MV-4-11 (cell line): ENCODE data around the gene POLD3.

Experiments used
- DNase-seq: peaks from one replicate; lab custom pipeline; 2025; lab: John Stamatoyannopoulos, UW

The POLD3 gene

GRCh38 chr11:74581954-74582547, 10.3 kb upstream of the POLD3 start:
- DNase-seq, result no peak

- DNase-seq, result no peak
Measured at GRCh38 chr11:74583024-74583624, 9.3 kb upstream of the POLD3 start.

GRCh38 chr11:74590492-74590891, 1.9 kb upstream of the POLD3 start:
- DNase-seq, result peak; percentile 69

GRCh38 chr11:74592063-74592440, 330 bp upstream of the POLD3 start:
- DNase-seq, result no peak

GRCh38 chr11:74593463-74593862, 1.1 kb downstream of the POLD3 start:
- no peak for DNase-seq

- no peak for DNase-seq
Measured at GRCh38 chr11:74602637-74603556, 10.5 kb downstream of the POLD3 start.

- DNase-seq, result no peak
Measured at GRCh38 chr11:74603845-74604244, 11.5 kb downstream of the POLD3 start.

- DNase-seq, result no peak
Measured at GRCh38 chr11:74604311-74604710, 11.9 kb downstream of the POLD3 start.

- no peak for DNase-seq
Measured at GRCh38 chr11:74605403-74605802, 13.0 kb downstream of the POLD3 start.

- no peak for DNase-seq
Measured at GRCh38 chr11:74608431-74608830, 16.0 kb downstream of the POLD3 start.

- peak; percentile 45 for DNase-seq
Measured at GRCh38 chr11:74611369-74611861, 19.0 kb downstream of the POLD3 start.

- no peak for DNase-seq
Measured at GRCh38 chr11:74612877-74613276, 20.5 kb downstream of the POLD3 start.

- peak; percentile 59 for DNase-seq
Measured at GRCh38 chr11:74615311-74615710, 22.9 kb downstream of the POLD3 start.

GRCh38 chr11:74615988-74616387, 23.6 kb downstream of the POLD3 start:
- no peak for DNase-seq

- DNase-seq, result no peak
Measured at GRCh38 chr11:74620531-74620930, 28.1 kb downstream of the POLD3 start.

GRCh38 chr11:74626130-74626529, 33.7 kb downstream of the POLD3 start:
- no peak for DNase-seq

- no peak for DNase-seq
Measured at GRCh38 chr11:74626604-74627003, 34.2 kb downstream of the POLD3 start.

GRCh38 chr11:74627381-74627780, 35.0 kb downstream of the POLD3 start:
- DNase-seq, result no peak

- DNase-seq, result peak; percentile 73
Measured at GRCh38 chr11:74630043-74630442, 37.7 kb downstream of the POLD3 start.

GRCh38 chr11:74633406-74634393, 41.3 kb downstream of the POLD3 start:
- peak; percentile 16 for DNase-seq

- DNase-seq, result no peak
Measured at GRCh38 chr11:74634537-74634936, 42.2 kb downstream of the POLD3 start.
